DMS153 treated with DMSO at 0.1 percent for 48 hours (cell line): ENCODE measurements around the gene LCN9.

Experiments
- DNase-seq: peaks from one replicate; lab custom pipeline; 2025; ENCODE audit not compliant: unreplicated experiment; lab: John Stamatoyannopoulos, UW

LCN9 gene

GRCh38 chr9:135716045-135716444 lies 52.9 kb downstream of the LCN9 start:
- DNase-seq = no peak
